GM12878 (cell line): ENCODE data around the gene PITPNB. TPM values are rescaled to one million over a fixed set of nuclear protein-coding genes. Genes with fewer than 3 reads are reported as not detected.

Source experiments
- ASH2L ChIP-seq: fragments of 300-600, 200-600 bp; sonication (generic); IDR thresholded peaks from 2 replicates; pipeline ENCODE4 v1.6.1; 2017; ENCODE audit warnings: low read depth, mild to moderate bottlenecking, borderline replicate concordance
- ATF7 ChIP-seq: fragments of 450-650 bp; IDR thresholded peaks from 2 replicates; pipeline ENCODE4 v1.6.1; 2016; ENCODE audit warnings: low read depth, mild to moderate bottlenecking
- BCLAF1 ChIP-seq: fragments of 450-650 bp; IDR thresholded peaks from 2 replicates; pipeline ENCODE4 v1.6.1; 2017; ENCODE audit warnings: antibody characterized with exemption, mild to moderate bottlenecking, moderate library complexity
- CEBPB ChIP-seq, 2 experiments: fragments of 150-350 bp in 1 of 2; IDR thresholded peaks; 2 replicates each; pipeline ENCODE4 v1.6.1; 2012 to 2014; ENCODE audit warnings: low read depth in 2 of 2, low read length in 2 of 2, borderline replicate concordance in 1 of 2, inconsistent platforms in 1 of 2
- CTCF ChIP-seq, 3 experiments: IDR thresholded peaks in 2 of 3; conservative IDR thresholded peaks in 1 of 3; 2 replicates each; pipeline ENCODE4 v1.5.1; 2011; ENCODE audit warnings: low read depth in 3 of 3, low read length in 3 of 3, mild to moderate bottlenecking in 3 of 3, control low read depth in 2 of 3, moderate library complexity in 2 of 3, inconsistent platforms in 1 of 3, mixed read lengths in 1 of 3; ENCODE audit not compliant: control insufficient read depth in 2 of 3, insufficient read depth in 1 of 3; ENCODE audit errors: extremely low read depth in 1 of 3
- E2F8 ChIP-seq: fragments of 450-650 bp; IDR thresholded peaks from 2 replicates; pipeline ENCODE4 v1.6.1; 2018; ENCODE audit warnings: mild to moderate bottlenecking, low read depth, moderate library complexity; ENCODE audit not compliant: partially characterized antibody
- HDAC6 ChIP-seq: fragments of 200-600 bp; sonication (generic); IDR thresholded peaks from one replicate; pipeline ENCODE4 v1.8.0; 2017; ENCODE audit warnings: antibody characterized with exemption; ENCODE audit not compliant: unreplicated experiment
- IKZF1 ChIP-seq: fragments of 450-650 bp; conservative IDR thresholded peaks from 2 replicates; pipeline ENCODE4 v1.6.1; 2017; ENCODE audit warnings: antibody characterized with exemption, mild to moderate bottlenecking
- JUND ChIP-seq: IDR thresholded peaks from 2 replicates; pipeline ENCODE4 v1.6.1; 2012; ENCODE audit warnings: low read depth, mild to moderate bottlenecking, low read length, improper control_type of control experiment, moderate library complexity
- LARP7 ChIP-seq: fragments of 450-650 bp; IDR thresholded peaks from 2 replicates; pipeline ENCODE4 v1.6.1; 2017; ENCODE audit warnings: mild to moderate bottlenecking
- NR2F1 ChIP-seq: fragments of 450-650 bp; conservative IDR thresholded peaks from 2 replicates; pipeline ENCODE4 v1.6.1; 2017; ENCODE audit warnings: mild to moderate bottlenecking
- PML ChIP-seq: IDR thresholded peaks from 2 replicates; pipeline ENCODE4 v1.6.1; 2012; ENCODE audit warnings: low read length, inconsistent platforms
- SIX5 ChIP-seq: IDR thresholded peaks from 2 replicates; pipeline ENCODE4 v1.6.1; 2011; ENCODE audit warnings: mild to moderate bottlenecking, low read depth, low read length, moderate library complexity; ENCODE audit not compliant: severe bottlenecking
- SMAD5 ChIP-seq: IDR thresholded peaks from 2 replicates; pipeline ENCODE4 v1.6.1; 2016; ENCODE audit warnings: antibody characterized with exemption, low read depth
- TAF1 ChIP-seq: IDR thresholded peaks from 2 replicates; pipeline ENCODE4 v1.6.1; 2011; ENCODE audit warnings: mild to moderate bottlenecking, low read depth, low read length, borderline replicate concordance
- TCF3 ChIP-seq: IDR thresholded peaks from 2 replicates; pipeline ENCODE4 v1.6.1; 2012; ENCODE audit warnings: low read depth, mild to moderate bottlenecking, low read length, borderline replicate concordance; ENCODE audit not compliant: insufficient read depth
- WRNIP1 ChIP-seq: IDR thresholded peaks from 2 replicates; pipeline ENCODE4 v1.6.1; 2011; ENCODE audit warnings: low read depth, low read length, improper control_type of control experiment, borderline replicate concordance
- ZBTB11 ChIP-seq: fragments of 450-650 bp; formaldehyde crosslinking; IDR thresholded peaks from 2 replicates; pipeline ENCODE4 v1.5.0; 2022; ENCODE audit warnings: mild to moderate bottlenecking, missing genetic modification characterization
- ZNF24 ChIP-seq: fragments of 450-650 bp; IDR thresholded peaks from 2 replicates; pipeline ENCODE4 v1.6.1; 2017; ENCODE audit warnings: antibody characterized with exemption, mild to moderate bottlenecking
- polyA plus RNA-seq, 11 experiments: library from polyadenylated mRNA; depleted of rRNA in 4 of 11; unstranded in 6 of 11; stranded (reverse) in 5 of 11; fragments of >200 nt; fragmentation: Nextera tagmentation in 4 of 11; fragmentation: Illumina TruSeq in 1 of 11; extraction: Ambion mirVana in 4 of 11; extraction: Trizol in 1 of 11; gene quantifications; 1 replicate in 1 of 11; 2 replicates in 10 of 11; pipeline versions ENCODE4 v1.2.1 to v1.2.3, GENCODE V29; 2011 to 2016; ENCODE audit warnings: inconsistent platforms in 2 of 11, missing spikeins in 2 of 11, low read depth in 1 of 11
- total RNA-seq, 4 experiments: library from RNA; depleted of rRNA in 3 of 4; stranded (reverse); fragments of >200 nt in 3 of 4; fragmentation: Illumina TruSeq in 1 of 4; extraction: Trizol in 1 of 4; gene quantifications; 2 replicates each; pipeline versions ENCODE4 v1.2.1 to v1.2.3, GENCODE V29; 2013 to 2021

Gene PITPNB
- total and polyA plus RNA-seq, 10 of the 15 experiments (the other 5 are each of a cell fraction or from before 2014, with no cell fraction given), result 19.7 to 116 (median 64.9) TPM

GRCh38 chr22:27919222-27919941 is at the start of gene PITPNB (continued):
- no peak for TF ChIP-seq ASH2L
- no peak for TF ChIP-seq BCLAF1
- peak; percentile 17; the same call in 1 of the 2 replicates for TF ChIP-seq SMAD5
- TF ChIP-seq NR2F1, result peak; percentile 25; the same call in 1 of the 2 replicates
- TF ChIP-seq LARP7, result peak; percentile 76; the same call in 1 of the 2 replicates
- no peak for TF ChIP-seq CEBPB (IDR thresholded peaks at IDR 0.05; ENCODE audit: borderline replicate concordance in 1 of 2, low read depth in 2 of 2, low read length in 2 of 2)
- TF ChIP-seq JUND, result no peak
- TF ChIP-seq PML, result no peak
- TF ChIP-seq HDAC6, result no peak
- TF ChIP-seq IKZF1, result peak; percentile 100
- no peak for TF ChIP-seq TCF3
- TF ChIP-seq SIX5, result no peak
- TF ChIP-seq CTCF (IDR thresholded peaks at IDR 0.05 in 2 of 3, conservative IDR thresholded peaks at IDR 0.05 in 1 of 3; ENCODE audit: control insufficient read depth in 2 of 3, extremely low read depth in 1 of 3, insufficient read depth in 1 of 3, low read depth in 3 of 3, low read length in 3 of 3), result no peak
- TF ChIP-seq TAF1, result peak; percentile 17; the same call in 1 of the 2 replicates
- no peak for TF ChIP-seq ZBTB11 (CRISPR knock-in tag)
- peak; percentile 51; the same call in 1 of the 2 replicates for TF ChIP-seq ZNF24
- peak; percentile 27; the same call in 1 of the 2 replicates for TF ChIP-seq ATF7
- no peak for TF ChIP-seq E2F8
- no peak for TF ChIP-seq WRNIP1
